ENCODE data around the gene RFNG.
A peak's percentile ranks its signal among the peaks of the same experiment; 100 is the strongest.

DNA sequence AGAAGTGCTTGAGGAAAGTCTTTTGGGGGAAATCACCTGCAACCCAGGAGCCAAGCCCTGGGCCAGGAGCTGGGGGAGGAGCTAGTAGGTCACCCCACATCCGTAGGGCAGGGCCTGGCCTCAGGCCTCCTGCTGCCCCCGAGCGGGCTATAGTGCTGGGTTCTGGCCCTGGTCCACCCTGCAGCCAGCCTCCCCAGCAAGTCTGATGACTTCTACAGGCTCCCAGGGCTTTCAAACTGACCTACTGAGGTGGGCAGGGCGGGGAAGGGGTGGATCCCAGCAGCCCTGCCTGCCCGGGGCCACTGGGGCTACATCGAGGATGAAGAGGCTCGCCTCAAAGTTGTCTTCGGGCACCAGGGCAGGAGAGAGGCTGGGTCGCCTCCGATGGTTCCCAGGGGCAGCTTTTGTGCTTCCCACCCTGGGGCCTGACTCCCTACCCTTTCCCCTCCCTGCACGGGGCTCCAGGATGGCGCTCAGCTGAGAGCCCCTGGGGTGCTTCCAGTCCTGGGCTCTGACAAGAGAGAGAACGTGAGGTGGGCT is 33.9 kb downstream of the RFNG start:
- no peak for TF ChIP-seq EZH2 (IDR thresholded peaks at IDR 0.05)
- peak; percentile 25; the same call in 1 of the 2 replicates for TF ChIP-seq POLR2AphosphoS5 (IDR thresholded peaks at IDR 0.05; ENCODE audit: borderline replicate concordance, low read depth, low read length)

Measured in SK-N-MC (cell line).